GM23248 (cell line): ENCODE data around the gene GDI1. TPM values are rescaled to one million over a fixed set of nuclear protein-coding genes. Genes with fewer than 3 reads are reported as not detected.
"Not testable (repeated sequence)": the region's sequence is repeated elsewhere in the genome, so short reads cannot be mapped to it uniquely, and the experiment has no call there.

ENCODE experiments used
- DNase-seq: peaks from one replicate; pipeline ENCODE4 v3.0.0-alpha.2; 2015
- H2AFZ ChIP-seq: fragments of 200-600 bp; sonication (generic); 2 replicates; pipeline ENCODE4 v1.6.1; 2016; ENCODE audit warnings: antibody characterized with exemption
- H3F3A ChIP-seq: fragments of 200-600 bp; sonication (generic); 2 replicates; pipeline ENCODE4 v1.6.1; 2016; ENCODE audit warnings: mild to moderate bottlenecking, antibody characterized with exemption, mixed run types; ENCODE audit not compliant: insufficient read depth
- H3K27ac ChIP-seq: fragments of 200-600 bp; sonication (generic); 2 replicates; pipeline ENCODE4 v1.5.1; 2016; ENCODE audit warnings: mild to moderate bottlenecking
- H3K27me3 ChIP-seq: fragments of 200-600 bp; sonication (generic); replicated peaks from 2 replicates; pipeline ENCODE4 v1.6.1; 2016; ENCODE audit warnings: mild to moderate bottlenecking; ENCODE audit not compliant: insufficient read depth
- H3K36me3 ChIP-seq: fragments of 200-600 bp; sonication (generic); 2 replicates; pipeline ENCODE4 v1.6.1; 2016; ENCODE audit warnings: low read depth, mild to moderate bottlenecking
- H3K4me1 ChIP-seq: fragments of 200-600 bp; sonication (generic); 2 replicates; pipeline ENCODE4 v1.6.1; 2016; ENCODE audit warnings: mild to moderate bottlenecking; ENCODE audit not compliant: insufficient read depth
- H3K4me2 ChIP-seq: fragments of 200-600 bp; sonication (generic); one replicate; pipeline ENCODE4 v1.6.1; 2016; ENCODE audit warnings: mild to moderate bottlenecking; ENCODE audit not compliant: unreplicated experiment
- H3K4me3 ChIP-seq: fragments of 200-600 bp; sonication (generic); 2 replicates; pipeline ENCODE4 v1.5.1; 2016; ENCODE audit warnings: mild to moderate bottlenecking
- H3K79me2 ChIP-seq: fragments of 200-600 bp; sonication (generic); 2 replicates; pipeline ENCODE4 v1.6.1; 2016; ENCODE audit warnings: mild to moderate bottlenecking; ENCODE audit not compliant: insufficient read depth
- H3K9ac ChIP-seq: fragments of 200-600 bp; sonication (generic); 2 replicates; pipeline ENCODE4 v1.6.1; 2016; ENCODE audit warnings: mild to moderate bottlenecking
- H3K9me2 ChIP-seq: fragments of 200-600 bp; sonication (generic); 2 replicates; pipeline ENCODE4 v1.6.1; 2016; ENCODE audit warnings: mixed run types, mild to moderate bottlenecking, moderate library complexity; ENCODE audit not compliant: insufficient read depth
- H3K9me3 ChIP-seq: fragments of 200-600 bp; sonication (generic); one replicate; pipeline ENCODE4 v1.6.1; 2017; ENCODE audit warnings: low read depth
- H4K20me1 ChIP-seq: fragments of 200-600 bp; sonication (generic); 2 replicates; pipeline ENCODE4 v1.6.0; 2016; ENCODE audit not compliant: insufficient read depth
- EZH2 ChIP-seq: fragments of 200-600 bp; sonication (generic); IDR thresholded peaks from 2 replicates; pipeline ENCODE4 v1.6.1; 2018; ENCODE audit warnings: antibody characterized with exemption, mild to moderate bottlenecking; ENCODE audit not compliant: insufficient read depth, poor library complexity, severe bottlenecking
- EZH2phosphoT487 ChIP-seq: fragments of 200-600 bp; sonication (generic); IDR thresholded peaks from 2 replicates; pipeline ENCODE4 v1.6.1; 2018; ENCODE audit warnings: antibody characterized with exemption, moderate library complexity, mild to moderate bottlenecking, low read depth; ENCODE audit not compliant: insufficient read depth
- WGBS, 2 experiments: methylation state at CpG; one replicate each; pipeline ENCODE4 v1.1.6; 2015 to 2017; ENCODE audit warnings: low lambda C conversion rate in 2 of 2, low coverage in 1 of 2; ENCODE audit errors: missing lambda C conversion rate in 2 of 2; 5-methylcytosine and 5-hydroxymethylcytosine counted together
- in situ Hi-C: fragments of 300-500 bp; cut with MboI; formaldehyde crosslinking; loops from 2 replicates; pipeline ENCODE4 v1.15.0; 2020
- polyA plus RNA-seq: library from polyadenylated mRNA; unstranded; fragments of >200 nt; fragmentation: Nextera tagmentation; extraction: Ambion mirVana; gene quantifications from 2 replicates; pipeline ENCODE4 v1.2.1, GENCODE V29; 2016
- total RNA-seq: library from RNA; depleted of rRNA; stranded (reverse); fragments of >200 nt; shearing (Covaris generic); gene quantifications from 2 replicates; pipeline ENCODE4 v1.2.3, GENCODE V29; 2014

The GDI1 gene
- total and polyA plus RNA-seq, 2 experiments from 2014 or later = 87.1 to 196 TPM

DNA sequence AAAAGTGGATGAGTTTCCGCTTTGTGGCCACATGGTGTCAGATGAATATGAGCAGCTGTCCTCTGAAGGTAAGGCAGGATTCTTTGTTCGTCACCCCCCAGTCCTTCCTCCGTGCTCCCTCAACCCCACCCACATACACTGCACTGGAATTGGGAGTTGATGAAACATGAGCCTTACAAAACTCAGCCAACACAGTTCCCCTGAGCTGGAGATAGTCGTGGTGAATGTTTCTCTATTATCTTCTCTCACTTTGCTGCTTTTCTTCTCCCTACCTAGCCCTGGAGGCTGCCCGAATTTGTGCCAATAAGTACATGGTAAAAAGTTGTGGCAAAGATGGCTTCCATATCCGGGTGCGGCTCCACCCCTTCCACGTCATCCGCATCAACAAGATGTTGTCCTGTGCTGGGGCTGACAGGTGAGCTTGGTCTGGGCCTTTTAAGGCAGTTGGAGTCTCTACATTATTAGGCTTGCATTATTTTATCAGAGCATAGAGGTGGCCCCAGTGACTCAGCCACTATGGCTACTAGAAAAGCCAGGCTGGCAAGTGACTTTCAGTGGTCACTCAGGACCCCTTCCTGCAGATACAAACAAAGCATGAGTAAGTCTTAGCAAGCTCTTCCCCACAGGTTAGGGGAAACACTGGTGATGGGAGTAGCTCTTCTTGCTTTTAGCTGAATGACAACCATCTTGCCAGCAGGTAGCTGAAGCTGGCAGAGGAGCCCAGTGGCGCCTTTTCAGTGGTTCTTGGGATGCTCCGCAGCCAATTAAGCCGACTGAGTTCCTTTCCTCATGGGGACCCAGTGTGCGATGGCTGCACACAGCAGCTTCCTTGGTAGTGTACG lies 37.2 kb upstream of the GDI1 start:
- H2AFZ ChIP-seq = no peak overlapping the region
- H3K36me3 ChIP-seq = peaks cover 24% of the 10 kb centered on the region
- peak overlapping the region; percentile 85 for H3K4me3 ChIP-seq
- H3K27ac ChIP-seq = peak overlapping the region; percentile 100
- DNase-seq = no peak
- peaks cover 28% of the 10 kb centered on the region for H3K79me2 ChIP-seq
- WGBS, 2 experiments = 30 to 32% methylated on average over 14 of the region's 14 CpGs
- H3K4me2 ChIP-seq = peak overlapping the region; percentile 90
- no peaks in the 10 kb centered on the region for H3K27me3 ChIP-seq
- no peaks in the 10 kb centered on the region for H3K9me2 ChIP-seq
- H3K4me1 ChIP-seq = no peaks in the 10 kb centered on the region; the same call in 1 of the 2 replicates
- no peaks in the 10 kb centered on the region for H4K20me1 ChIP-seq
- TF ChIP-seq EZH2 = no peak
- no peak for TF ChIP-seq EZH2phosphoT487
- H3K9ac ChIP-seq = peak overlapping the region; percentile 100
- H3K9me3 ChIP-seq = no peaks in the 10 kb centered on the region
- H3F3A ChIP-seq = peaks cover 40% of the 10 kb centered on the region
- in situ Hi-C loops = no loop called here

DNA sequence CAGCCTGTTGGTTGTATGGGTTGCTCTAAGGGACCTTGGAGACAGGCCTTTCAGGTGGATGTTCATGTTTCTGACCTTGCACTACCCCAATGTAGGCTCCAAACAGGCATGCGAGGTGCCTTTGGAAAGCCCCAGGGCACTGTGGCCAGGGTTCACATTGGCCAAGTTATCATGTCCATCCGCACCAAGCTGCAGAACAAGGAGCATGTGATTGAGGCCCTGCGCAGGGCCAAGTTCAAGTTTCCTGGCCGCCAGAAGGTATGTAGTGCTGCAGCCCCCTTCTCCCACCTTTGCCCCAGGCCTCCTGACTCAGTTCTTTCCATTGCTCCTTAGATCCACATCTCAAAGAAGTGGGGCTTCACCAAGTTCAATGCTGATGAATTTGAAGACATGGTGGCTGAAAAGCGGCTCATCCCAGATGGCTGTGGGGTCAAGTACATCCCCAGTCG lies 36.6 kb upstream of the GDI1 start:
- H2AFZ ChIP-seq, in situ Hi-C loops, H3K9me2 ChIP-seq, H3K27me3 ChIP-seq, H3K9me3 ChIP-seq, H3K4me1 ChIP-seq, DNase-seq, H4K20me1 ChIP-seq: not testable (repeated sequence)
- Histone ChIP-seq H3K27ac (peak overlapping the region; percentile 100), H3K36me3 (peaks cover 24% of the 10 kb centered on the region), H3K4me2 (peak overlapping the region; percentile 90), H3K4me3 (peak overlapping the region; percentile 85), H3K9ac (peak overlapping the region; percentile 100), H3K79me2 (peaks cover 28% of the 10 kb centered on the region), H3F3A (peaks cover 40% of the 10 kb centered on the region)
- 55 to 67% methylated on average over 5 to 6 of the region's 6 CpGs for WGBS, 2 experiments

GRCh38 chrX:154401045-154401799 lies 35.7 kb upstream of the GDI1 start:
- in situ Hi-C loops = no loop called here
- Histone ChIP-seq H3K4me1 (no peaks in the 10 kb centered on the region; the same call in 1 of the 2 replicates), H3K9me2 (no peaks in the 10 kb centered on the region), H3K27me3 (no peaks in the 10 kb centered on the region), H3K4me3 (peak overlapping the region; percentile 85; the same call in 1 of the 2 replicates), H3K4me2 (no peak overlapping the region), H3K9ac (peak overlapping the region; percentile 100), H3F3A (peaks cover 40% of the 10 kb centered on the region), H3K9me3 (no peaks in the 10 kb centered on the region), H3K36me3 (peaks cover 24% of the 10 kb centered on the region), H3K79me2 (peaks cover 24% of the 10 kb centered on the region), H2AFZ (no peak overlapping the region), H3K27ac (peak overlapping the region; percentile 100), H4K20me1 (no peaks in the 10 kb centered on the region)
- TF ChIP-seq EZH2 (no peak), EZH2phosphoT487 (no peak)
- DNase-seq = no peak
- WGBS, 2 experiments = 28 to 31% methylated on average over 6 of the region's 6 CpGs

GRCh38 chrX:154401918-154402621 lies 34.9 kb upstream of the GDI1 start:
- in situ Hi-C loops = no loop called here
- H2AFZ ChIP-seq = no peak overlapping the region
- H3K4me2 ChIP-seq = no peak overlapping the region
- H3K27ac ChIP-seq = no peak overlapping the region; the same call in 1 of the 2 replicates
- no peak for TF ChIP-seq EZH2
- TF ChIP-seq EZH2phosphoT487 = no peak
- H3K4me1 ChIP-seq = no peaks in the 10 kb centered on the region; the same call in 1 of the 2 replicates
- no peak for DNase-seq
- no peaks in the 10 kb centered on the region for H3K9me3 ChIP-seq
- no peaks in the 10 kb centered on the region for H3K27me3 ChIP-seq
- no peaks in the 10 kb centered on the region for H3K9me2 ChIP-seq
- H3F3A ChIP-seq = peaks cover 40% of the 10 kb centered on the region
- H3K79me2 ChIP-seq = peaks cover 23% of the 10 kb centered on the region
- 0 out of 2 replicates have a peak overlapping the region, but pooled peaks have one; percentile 100 for H3K9ac ChIP-seq
- H3K4me3 ChIP-seq = no peak overlapping the region
- no peaks in the 10 kb centered on the region for H4K20me1 ChIP-seq
- peaks cover 24% of the 10 kb centered on the region for H3K36me3 ChIP-seq
- 20 to 29% methylated on average over 6 of the region's 6 CpGs for WGBS, 2 experiments
